Pancreas (tissue), 10 donors: ENCODE results near the gene GMDS. TPM values are rescaled to one million over a fixed set of nuclear protein-coding genes. Genes with fewer than 3 reads are reported as not detected.

Experiments used
- ATAC-seq, 4 donors: fragments of 200-7000 bp; cut with Tn5 transposase; one replicate each; pipeline versions ENCODE4 v1.8.0 to v1.9.1; 2020; ENCODE audit warnings: mild to moderate bottlenecking in 4 of 4, moderate library complexity in 4 of 4
- DNase-seq, 6 donors: peaks; one replicate each; pipeline ENCODE4 v3.0.0-alpha.2; 2020
- FAIRE-seq: peaks from 2 replicates; lab custom pipeline; 2012; peaks lifted over from hg19 to GRCh38; lab: Jason Lieb, UNC
- H3K27ac ChIP-seq, 4 donors: fragments of 200-600 bp; sonication (generic); 1 replicate in 3 of 4; 2 replicates in 1 of 4; pipeline versions ENCODE4 v1.5.0 to v1.8.0; 2020
- H3K27me3 ChIP-seq, 4 donors: fragments of 200-600 bp; one replicate each; pipeline ENCODE4 v1.8.0; 2021
- H3K36me3 ChIP-seq, 3 donors: fragments of 200-600 bp; sonication (generic) in 1 of 3; one replicate each; pipeline versions ENCODE4 v1.5.0 to v1.8.0; 2020 to 2021
- H3K4me1 ChIP-seq, 3 donors: fragments of 200-600 bp; one replicate each; pipeline ENCODE4 v1.8.0; 2021
- H3K4me3 ChIP-seq, 4 donors: fragments of 200-600 bp; sonication (generic) in 2 of 4; one replicate each; pipeline versions ENCODE4 v1.5.0 to v1.8.0; 2020 to 2021
- H3K9me3 ChIP-seq, 4 donors: fragments of 200-600 bp; one replicate each; pipeline ENCODE4 v1.8.0; 2021
- CTCF ChIP-seq, 4 donors: fragments of 200-600 bp; sonication (generic) in 3 of 4; IDR thresholded peaks; one replicate each; pipeline versions ENCODE4 v1.5.0 to v1.8.0; 2021; ENCODE audit warnings: antibody characterized with exemption in 4 of 4
- WGBS, 2 donors: extraction: QIAGEN DNeasy Blood & Tissue Kit; methylation state at CpG; one replicate each; pipeline ENCODE4 v1.1.7; 2013; 5-methylcytosine and 5-hydroxymethylcytosine counted together
- intact Hi-C, 3 donors: fragments of 100-400 bp; cut with DNase I; formaldehyde crosslinking; loops; one replicate each; pipeline versions ENCODE4 v1.11.1 to v1.14.2; 2022
- polyA plus RNA-seq, 2 donors: library from polyadenylated mRNA; stranded (reverse); fragments of 200-250 nt; gene quantifications; one replicate each; pipeline ENCODE4 v1.2.3, GENCODE V29; 2013
- total RNA-seq, 6 donors: library from RNA; stranded (reverse); fragmentation: NEBNext Ultra II Directional in 4 of 6; extraction: Animal tissue kit (Norgen Biotek cat#: 25700) in 4 of 6; gene quantifications; one replicate each; pipeline versions ENCODE4 v1.2.1 to v1.2.4, GENCODE V29; 2021 to 2023
- donor health status: healthy with polysubstance abuse.
- donor health status: DM: no; HTN: no; CAD: no; lungs with moderate emphysema.
- donor health status: DM: no; HTN: no; CAD: no.
- donor health status: control.
- donor health status: control.
- donor health status: Bipolar disorder and iron deficiency.
- donor health status: DM: yes; HTN: yes; CAD: no.
- donor health status: DM: no; HTN: no; CAD: no.
- donor health status: DM: no; HTN: no; CAD: no.
- donor health status: DM: yes; HTN: yes; CAD: no.

The GMDS gene
- total and polyA plus RNA-seq, 8 donors = 7.6 to 40.8 (median 26.5) TPM

DNA sequence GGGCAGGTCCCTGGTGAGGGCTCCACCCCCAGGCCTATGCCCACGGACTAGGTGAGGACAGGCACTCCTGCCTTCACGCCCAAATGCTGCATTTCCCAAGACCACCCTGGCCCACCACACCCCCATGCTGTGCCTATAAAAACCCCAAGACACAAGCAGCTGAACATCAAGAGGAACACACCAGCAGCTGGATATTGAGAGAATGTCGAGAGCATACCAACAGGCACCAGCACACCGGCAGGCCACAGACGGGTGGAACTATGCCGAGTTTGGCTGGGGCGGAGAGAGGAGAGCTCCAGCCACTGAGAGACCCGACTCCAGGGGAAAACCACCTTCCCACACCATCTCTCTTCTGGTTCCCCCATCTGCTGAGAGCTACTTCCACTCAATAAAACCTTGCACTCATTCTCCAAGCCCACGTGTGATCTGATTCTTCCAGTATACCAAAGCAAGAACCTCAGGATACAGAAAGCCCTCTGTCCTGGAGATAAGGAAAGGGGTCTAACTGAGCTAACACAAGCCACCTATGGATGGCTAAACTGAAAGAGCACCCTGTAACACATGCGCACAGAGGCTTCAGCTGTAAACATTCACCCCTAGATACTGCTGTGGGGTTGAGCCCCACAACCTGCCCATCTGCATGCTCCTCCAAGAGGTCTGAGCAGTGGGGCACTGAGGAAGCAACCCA is 319.5 kb downstream of the GMDS start:
- WGBS, 2 donors = 91 to 96% methylated on average over 10 of the region's 10 CpGs
- FAIRE-seq = no peak
- no peaks in the 10 kb centered on the region for H3K36me3 ChIP-seq
- no peak overlapping the region for H3K27ac ChIP-seq
- TF ChIP-seq CTCF (IDR thresholded peaks at IDR 0.05) = no peak
- H3K9me3 ChIP-seq = no peaks in the 10 kb centered on the region
- no peaks in the 10 kb centered on the region for H3K4me1 ChIP-seq
- no peak overlapping the region for H3K4me3 ChIP-seq
- no peak for ATAC-seq
- intact Hi-C loops = no loop called here
- H3K27me3 ChIP-seq = no peaks in the 10 kb centered on the region
- no peak for DNase-seq

GRCh38 chr6:1923449-1923848 is 322.0 kb downstream of the GMDS start:
- FAIRE-seq (no peak), DNase-seq (no peak), ATAC-seq (no peak)
- intact Hi-C loops = no loop called here
- H3K4me3 ChIP-seq = no peak overlapping the region
- no peaks in the 10 kb centered on the region for H3K4me1 ChIP-seq
- no peak overlapping the region for H3K27ac ChIP-seq
- TF ChIP-seq CTCF (IDR thresholded peaks at IDR 0.05) = no peak
- H3K36me3 ChIP-seq = no peaks in the 10 kb centered on the region
- H3K9me3 ChIP-seq = no peaks in the 10 kb centered on the region
- whole genome bisulfite sequencing, 2 donors = 95 to 97% methylated on average over 14 of the region's 14 CpGs
- H3K27me3 ChIP-seq = no peaks in the 10 kb centered on the region

DNA sequence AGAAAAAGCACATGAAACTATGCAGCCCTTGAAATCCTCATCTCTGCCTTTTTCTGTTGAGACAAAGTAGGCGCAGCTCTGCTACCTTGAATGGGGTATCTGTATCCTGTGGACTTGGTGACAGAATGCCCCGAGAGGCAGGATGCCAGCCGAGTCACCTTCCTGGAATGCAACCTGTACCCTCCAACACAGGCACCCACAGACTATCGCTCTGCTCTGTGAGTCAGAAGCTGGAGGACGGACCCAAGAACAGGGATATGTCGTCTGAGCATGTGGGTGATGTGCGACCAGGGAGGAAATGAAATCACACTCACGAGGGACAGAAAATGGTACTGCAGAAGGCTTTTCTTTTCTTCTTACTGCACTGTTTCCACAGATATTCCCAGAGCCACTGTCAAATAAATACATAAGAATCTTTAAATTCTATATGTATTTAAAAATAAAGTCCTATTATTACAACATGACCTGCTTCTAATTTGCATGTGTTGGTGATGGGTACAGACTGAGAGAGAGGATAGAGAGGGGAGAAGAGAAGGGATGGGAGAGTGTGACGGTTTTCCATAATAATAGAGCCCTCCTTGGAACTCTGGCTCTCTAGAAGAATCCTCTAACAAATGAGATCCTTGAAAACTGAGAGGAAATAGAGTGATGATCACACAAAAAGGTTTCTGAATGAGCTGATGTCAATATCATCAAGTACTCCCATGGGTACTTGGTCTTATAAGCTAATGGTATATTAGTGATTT is 327.6 kb downstream of the GMDS start:
- Histone ChIP-seq H3K27me3 (no peaks in the 10 kb centered on the region), H3K36me3 (no peaks in the 10 kb centered on the region), H3K4me3 (no peak overlapping the region), H3K9me3 (no peaks in the 10 kb centered on the region), H3K4me1 (no peaks in the 10 kb centered on the region), H3K27ac (no peak overlapping the region)
- ATAC-seq (peak; percentile 50 to 78 (median 60)), FAIRE-seq (no peak), DNase-seq (peak in 3 of 6 donors; percentile 8 to 45 (median 26))
- intact Hi-C loops = no loop called here
- no peak for TF ChIP-seq CTCF (IDR thresholded peaks at IDR 0.05)
- WGBS, 2 donors = 81 to 84% methylated on average over 9 of the region's 9 CpGs

DNA sequence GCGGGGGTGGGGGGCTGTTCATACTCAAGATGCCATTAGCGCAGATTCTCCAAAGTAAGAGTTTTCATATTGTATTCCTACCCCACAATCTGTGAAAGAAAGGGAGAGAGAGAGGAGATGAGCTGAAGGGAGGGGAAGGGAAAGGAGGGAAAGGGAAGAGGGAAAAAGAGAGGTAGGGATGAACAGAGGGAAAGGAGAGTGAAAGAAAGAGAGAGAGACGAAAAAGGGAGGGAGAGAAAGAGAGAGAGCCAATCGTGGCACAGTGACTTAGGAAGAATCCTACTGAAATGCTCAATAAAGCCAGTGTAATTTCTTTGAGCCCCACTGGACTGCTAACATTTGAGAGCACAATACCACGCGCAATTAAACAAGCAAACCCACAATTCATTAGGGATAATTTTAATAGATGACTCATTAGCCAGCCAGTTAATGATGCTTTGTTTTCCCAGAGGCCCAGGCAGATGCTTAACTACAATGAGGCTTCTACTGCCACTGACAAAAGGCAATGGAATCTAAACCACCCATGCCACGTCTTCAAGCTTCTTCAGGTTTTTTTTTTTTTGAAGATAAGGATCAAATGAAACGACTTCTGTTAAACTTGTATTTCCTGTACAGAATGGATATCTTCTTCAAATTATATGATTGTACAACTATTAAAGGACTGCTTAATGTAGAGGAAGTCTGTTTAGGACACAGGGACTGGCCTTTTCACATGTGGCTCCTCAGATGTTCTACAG is 328.9 kb downstream of the GMDS start:
- ATAC-seq = no peak
- no peak for TF ChIP-seq CTCF (IDR thresholded peaks at IDR 0.05)
- no peak overlapping the region for H3K4me3 ChIP-seq
- H3K4me1 ChIP-seq = no peaks in the 10 kb centered on the region
- no peak for DNase-seq
- H3K27me3 ChIP-seq = no peaks in the 10 kb centered on the region
- no peak overlapping the region for H3K27ac ChIP-seq
- H3K36me3 ChIP-seq = no peaks in the 10 kb centered on the region
- FAIRE-seq = no peak
- WGBS, 2 donors = 86 to 90% methylated on average over 8 of the region's 8 CpGs
- intact Hi-C loops = no loop called here
- no peaks in the 10 kb centered on the region for H3K9me3 ChIP-seq
